GOT3 (cell line): ENCODE measurements around the gene SLC46A3.
"Not testable (repeated sequence)": the region's sequence is repeated elsewhere in the genome, so short reads cannot be mapped to it uniquely, and the experiment has no call there.

Experiments used
- DNase-seq: peaks from one replicate; lab custom pipeline; 2025; ENCODE audit warnings: mixed read lengths; lab: John Stamatoyannopoulos, UW

The SLC46A3 gene, protein sequence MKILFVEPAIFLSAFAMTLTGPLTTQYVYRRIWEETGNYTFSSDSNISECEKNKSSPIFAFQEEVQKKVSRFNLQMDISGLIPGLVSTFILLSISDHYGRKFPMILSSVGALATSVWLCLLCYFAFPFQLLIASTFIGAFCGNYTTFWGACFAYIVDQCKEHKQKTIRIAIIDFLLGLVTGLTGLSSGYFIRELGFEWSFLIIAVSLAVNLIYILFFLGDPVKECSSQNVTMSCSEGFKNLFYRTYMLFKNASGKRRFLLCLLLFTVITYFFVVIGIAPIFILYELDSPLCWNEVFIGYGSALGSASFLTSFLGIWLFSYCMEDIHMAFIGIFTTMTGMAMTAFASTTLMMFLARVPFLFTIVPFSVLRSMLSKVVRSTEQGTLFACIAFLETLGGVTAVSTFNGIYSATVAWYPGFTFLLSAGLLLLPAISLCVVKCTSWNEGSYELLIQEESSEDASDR

GRCh38 chr13:28718543-28719226, at the start of gene SLC46A3:
Gene SLC46A3 (minus strand): TSS chr13:28718970. CDS start chr13:28717998, 972 bp downstream.
- peak; percentile 92 for DNase-seq

DNA sequence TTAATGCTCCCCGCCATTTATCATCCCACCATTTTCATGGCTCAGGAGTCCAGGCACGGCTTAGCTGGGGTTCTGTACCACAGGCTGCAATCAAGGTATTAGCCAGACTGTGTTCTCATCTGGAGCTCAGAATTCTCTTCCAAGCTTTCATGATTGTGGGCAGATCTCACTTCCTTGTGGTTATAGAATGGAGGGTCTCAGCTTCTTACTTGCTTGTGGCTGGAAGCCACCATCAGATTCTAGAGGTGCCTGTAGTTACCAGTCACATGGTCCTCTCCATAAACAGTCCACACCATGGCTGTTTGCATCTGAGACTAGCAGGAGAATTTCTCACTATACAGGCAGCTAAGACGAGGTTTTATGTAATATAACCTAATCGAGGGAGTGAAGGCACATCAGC, 45.1 kb upstream of the SLC46A3 start:
- DNase-seq: no peak

DNA sequence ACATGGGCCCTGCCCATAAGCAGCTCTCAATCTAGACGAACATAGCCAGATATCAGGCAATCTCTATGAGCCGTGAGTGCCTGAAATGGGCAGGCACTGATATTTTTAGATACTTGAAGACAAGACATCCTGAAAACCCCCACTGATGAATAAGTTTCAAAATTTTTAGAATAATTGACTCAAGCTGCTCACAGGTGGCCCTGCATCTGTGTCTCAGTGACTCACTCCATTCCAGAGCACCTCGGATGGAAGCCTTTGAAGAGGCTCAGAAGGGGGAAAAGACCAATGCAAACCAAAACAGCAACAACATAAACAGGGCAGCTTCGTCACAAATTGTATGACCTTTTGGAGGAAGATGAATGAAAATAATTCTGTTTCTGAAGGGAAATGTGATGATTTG, 42.8 kb upstream of the SLC46A3 start:
- DNase-seq: no peak

GRCh38 chr13:28755546-28755870, 36.7 kb upstream of the SLC46A3 start:
- no peak for DNase-seq

GRCh38 chr13:28754698-28755545, 36.2 kb upstream of the SLC46A3 start:
- no peak for DNase-seq

- DNase-seq: no peak
These were observed 35.2 kb upstream of the SLC46A3 start for GRCh38 chr13:28753946-28754345.

DNA sequence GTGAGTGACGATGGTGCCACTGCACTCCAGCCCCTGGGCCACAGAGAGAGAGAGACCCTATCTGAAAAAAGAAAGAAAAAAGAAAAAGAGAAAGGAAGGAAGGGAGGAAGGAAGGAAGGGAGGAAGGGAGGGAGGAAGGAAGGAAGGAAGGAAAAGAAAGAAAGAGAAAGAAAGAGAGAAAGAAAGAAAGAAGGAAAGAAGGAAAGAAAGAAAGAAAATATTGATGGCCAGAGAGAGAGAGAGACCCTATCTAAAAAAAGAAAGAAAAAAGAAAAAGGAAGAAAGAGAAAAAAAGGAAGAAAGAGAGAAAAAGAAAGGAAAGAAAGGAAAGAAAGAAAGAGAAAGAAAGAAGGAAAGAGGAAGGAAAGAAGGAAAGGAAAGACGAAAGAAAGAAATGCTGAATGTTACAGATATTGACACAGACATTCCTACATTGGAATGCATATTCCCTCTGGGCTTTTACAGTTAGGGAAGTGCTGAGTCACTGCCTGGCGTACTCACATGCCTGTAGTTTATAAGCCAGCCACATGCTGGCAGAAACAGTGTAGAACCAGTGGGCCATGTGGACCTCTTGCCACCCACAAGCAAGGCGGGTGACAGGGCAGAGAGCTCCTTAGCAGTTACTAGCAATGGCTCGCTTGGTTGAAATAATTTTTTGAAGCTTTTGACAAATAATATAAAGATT, 34.6 kb upstream of the SLC46A3 start:
- peak; percentile 15 for DNase-seq

DNA sequence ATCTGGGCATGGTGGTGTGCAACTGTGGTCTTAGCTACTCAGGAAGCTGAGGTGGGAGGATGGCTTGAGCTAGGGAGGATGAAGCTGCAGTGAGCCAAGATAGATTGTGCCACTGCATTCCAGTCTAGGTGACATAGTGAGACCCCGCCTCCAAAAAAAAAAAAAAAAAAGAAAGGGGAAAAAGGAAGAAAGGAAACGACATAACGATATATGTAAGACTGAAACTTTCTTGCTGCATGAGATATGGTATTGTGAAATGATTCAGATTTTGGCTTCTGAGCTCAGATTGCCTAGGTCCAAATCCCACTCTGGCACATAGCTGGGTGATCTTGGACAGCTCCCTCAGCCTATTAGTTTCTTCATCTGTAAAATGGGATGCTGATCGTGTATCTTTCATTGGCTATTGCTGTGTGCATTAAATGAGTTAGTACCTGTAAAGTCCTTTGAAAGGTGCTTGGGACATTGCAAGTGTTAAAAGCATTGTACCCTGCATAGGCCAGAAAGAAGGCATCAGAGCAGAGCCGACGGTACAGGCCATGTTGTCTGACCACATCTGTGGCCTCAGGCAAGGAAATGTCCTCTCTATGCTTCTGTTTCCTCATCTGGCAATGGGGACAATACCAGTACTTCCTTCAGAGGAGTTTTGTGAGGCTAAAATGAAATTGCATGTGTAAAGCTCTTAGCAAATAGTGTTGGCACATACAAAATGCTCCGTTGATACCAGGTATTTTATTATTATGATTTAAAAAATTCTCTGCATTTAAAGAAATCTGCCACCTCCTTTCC, 32.6 kb upstream of the SLC46A3 start:
- DNase-seq: no peak

DNA sequence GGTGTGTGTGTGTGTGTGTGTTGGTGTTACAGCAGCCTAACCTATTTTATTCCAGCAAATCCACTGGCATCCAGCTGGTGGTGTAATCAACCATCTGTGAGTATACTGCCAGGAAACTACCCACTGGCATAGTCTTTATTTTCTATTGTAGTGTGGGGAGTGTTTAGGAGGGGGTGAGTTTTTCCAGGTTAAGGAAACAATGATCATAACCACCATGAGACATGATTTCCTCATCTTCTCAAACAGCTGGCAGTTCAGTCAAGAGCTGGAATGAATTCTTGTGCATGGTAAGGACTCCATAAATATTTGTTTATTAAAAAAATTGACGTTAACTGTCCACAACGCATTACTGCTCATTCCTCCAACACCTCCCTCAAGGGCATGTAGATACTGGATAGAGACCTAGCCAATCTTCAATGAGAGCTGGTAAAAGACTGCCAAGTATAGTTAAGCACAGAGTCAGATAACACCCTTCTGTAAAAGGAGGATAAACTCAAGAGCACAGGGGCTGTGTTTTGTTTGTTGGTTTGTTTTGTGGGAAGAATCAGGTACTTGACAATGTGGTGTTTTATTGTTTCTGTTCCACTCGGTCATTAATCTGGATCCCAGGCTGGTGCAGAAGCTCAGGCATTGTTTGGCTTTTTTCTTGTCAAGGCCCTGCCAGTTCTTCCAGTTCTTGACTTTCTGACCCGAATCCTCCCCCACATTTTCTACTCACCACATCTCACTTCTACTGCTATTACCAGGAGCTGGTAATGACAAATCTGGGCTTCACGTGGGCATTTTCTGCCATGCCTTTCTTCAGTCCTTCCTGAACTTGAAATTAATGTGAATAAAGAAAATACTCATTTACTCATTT, 31.6 kb upstream of the SLC46A3 start:
- DNase-seq: no peak

- DNase-seq: no peak
These were observed 29.1 kb upstream of the SLC46A3 start for GRCh38 chr13:28747851-28748250.

GRCh38 chr13:28746287-28746612, 27.5 kb upstream of the SLC46A3 start:
- no peak for DNase-seq

DNA sequence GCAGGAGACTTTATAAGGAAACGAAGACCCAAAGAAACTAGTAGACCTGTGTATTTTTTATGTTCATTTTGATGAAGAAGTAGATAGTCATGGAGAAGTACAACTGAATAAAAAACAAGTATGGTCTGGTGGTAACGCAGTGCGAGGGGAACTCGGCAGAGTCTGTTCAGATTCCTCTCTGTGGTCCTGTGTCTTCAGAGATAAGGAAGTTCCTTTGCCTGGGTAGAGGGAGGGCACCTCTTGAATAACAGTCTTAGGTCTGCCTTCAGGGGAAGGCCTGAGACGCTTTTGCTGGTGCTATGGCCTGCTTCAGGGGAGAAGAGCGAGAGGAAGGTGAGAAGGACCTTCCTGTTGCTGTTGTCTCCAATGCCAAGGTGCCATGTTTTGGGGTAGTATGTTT, 25.9 kb upstream of the SLC46A3 start:
- DNase-seq: no peak

GRCh38 chr13:28744091-28744536, 25.3 kb upstream of the SLC46A3 start:
- no peak for DNase-seq

- DNase-seq: no peak
These were observed 24.8 kb upstream of the SLC46A3 start for GRCh38 chr13:28743499-28744083.

- no peak for DNase-seq
These were observed 24.2 kb upstream of the SLC46A3 start for GRCh38 chr13:28743020-28743419.

DNA sequence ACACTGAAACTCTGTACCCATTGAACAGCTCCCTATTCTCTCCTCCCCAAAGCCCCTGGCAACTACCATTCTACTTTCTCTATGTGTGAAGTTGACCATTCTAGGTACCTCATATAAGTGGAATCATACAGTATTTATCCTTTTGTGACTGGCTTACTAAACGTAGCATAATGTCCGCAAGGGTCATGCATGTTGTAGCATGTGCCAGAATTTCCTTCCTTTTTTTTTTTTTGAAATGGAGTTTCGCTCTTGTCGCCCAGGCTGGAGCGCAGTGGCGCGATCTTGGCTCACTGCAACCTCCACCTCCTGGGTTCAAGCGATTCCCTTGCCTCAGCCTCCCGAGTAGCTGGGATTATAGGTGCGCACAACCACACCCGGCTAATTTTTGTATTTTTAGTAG, 23.7 kb upstream of the SLC46A3 start:
- not testable (repeated sequence) for DNase-seq

DNA sequence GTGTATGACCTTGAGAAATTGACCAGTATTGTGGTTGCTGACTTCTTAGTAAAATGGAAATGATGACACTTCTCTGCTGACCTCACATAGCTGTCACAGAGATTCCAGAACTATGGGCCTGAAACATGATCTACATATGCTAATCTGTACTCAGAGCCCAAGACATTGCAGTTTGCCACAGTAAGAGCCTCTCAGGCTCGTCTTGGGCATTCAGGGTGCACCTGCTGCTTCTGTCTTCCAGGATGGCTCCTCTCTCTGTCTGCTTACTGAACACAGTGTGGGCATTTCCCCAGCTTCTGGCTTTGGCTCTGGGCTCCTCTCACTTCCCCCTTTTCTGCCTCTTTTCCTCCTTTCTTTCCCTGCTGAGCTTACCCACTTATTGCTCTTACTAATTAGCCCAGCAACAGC, 22.3 kb upstream of the SLC46A3 start:
- DNase-seq: no peak

DNA sequence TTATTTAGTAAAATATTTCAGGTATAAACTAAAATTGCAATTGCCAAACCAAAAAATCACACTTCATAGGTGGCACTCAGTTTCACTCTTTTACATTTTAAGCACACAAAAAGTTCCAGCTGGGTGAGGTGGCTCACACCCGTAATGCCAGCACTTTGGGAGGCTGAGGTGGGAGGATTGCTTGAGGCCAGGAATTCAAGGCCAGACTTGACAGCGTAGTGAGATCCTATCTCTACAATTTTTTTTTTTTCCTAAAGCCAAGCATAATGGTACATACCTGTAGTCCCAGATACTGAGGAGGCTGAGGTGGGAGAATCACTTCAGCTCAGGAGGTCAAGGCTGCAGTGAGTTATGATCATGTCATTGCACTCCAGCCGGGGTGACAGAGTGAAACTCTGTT, 20.6 kb upstream of the SLC46A3 start:
- no peak for DNase-seq

- DNase-seq: no peak
These were observed 16.8 kb upstream of the SLC46A3 start for GRCh38 chr13:28735481-28736029.

- DNase-seq: no peak
These were observed 16.1 kb upstream of the SLC46A3 start for GRCh38 chr13:28734906-28735305.
